GM18517 (cell line): Measurements from ENCODE around the gene SHOC1.
"Not testable (repeated sequence)": the region's sequence is repeated elsewhere in the genome, so short reads cannot be mapped to it uniquely, and the experiment has no call there.

ENCODE experiments used
- ATAC-seq: cut with Tn5 transposase; IDR thresholded peaks from one replicate; pipeline ENCODE4 v1.9.1; 2021; ENCODE audit warnings: mild to moderate bottlenecking, moderate library complexity; ENCODE audit not compliant: unreplicated experiment

SHOC1 gene

GRCh38 chr9:111805830-111806241, 11.1 kb upstream of the SHOC1 start:
- no peak for ATAC-seq

GRCh38 chr9:111805262-111805661, 10.5 kb upstream of the SHOC1 start:
- no peak for ATAC-seq

DNA sequence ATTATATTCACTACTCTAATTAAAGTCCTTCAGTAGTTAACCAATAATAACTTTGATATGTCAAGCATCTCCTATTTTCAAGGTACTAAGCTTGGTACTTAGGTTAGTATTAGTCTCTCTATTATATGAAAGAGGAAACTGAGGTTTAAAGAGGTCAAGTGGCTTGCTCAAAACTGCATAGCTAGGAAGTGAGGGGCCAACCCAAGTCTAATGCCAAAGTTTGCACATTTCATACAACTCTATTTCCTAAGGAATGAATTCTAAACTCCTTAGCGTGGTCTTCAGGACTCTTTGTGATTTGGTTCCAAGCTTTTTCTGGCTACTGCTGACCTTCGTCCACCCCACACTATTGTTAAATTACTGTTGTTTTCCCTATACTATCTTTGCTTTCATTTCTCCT, 9.9 kb upstream of the SHOC1 start:
- ATAC-seq, result no peak

GRCh38 chr9:111803924-111804323, 9.2 kb upstream of the SHOC1 start:
- ATAC-seq, result no peak

GRCh38 chr9:111799915-111800526, 5.3 kb upstream of the SHOC1 start:
- no peak for ATAC-seq

- no peak for ATAC-seq
These were observed 4.8 kb upstream of the SHOC1 start for GRCh38 chr9:111799506-111799905.

DNA sequence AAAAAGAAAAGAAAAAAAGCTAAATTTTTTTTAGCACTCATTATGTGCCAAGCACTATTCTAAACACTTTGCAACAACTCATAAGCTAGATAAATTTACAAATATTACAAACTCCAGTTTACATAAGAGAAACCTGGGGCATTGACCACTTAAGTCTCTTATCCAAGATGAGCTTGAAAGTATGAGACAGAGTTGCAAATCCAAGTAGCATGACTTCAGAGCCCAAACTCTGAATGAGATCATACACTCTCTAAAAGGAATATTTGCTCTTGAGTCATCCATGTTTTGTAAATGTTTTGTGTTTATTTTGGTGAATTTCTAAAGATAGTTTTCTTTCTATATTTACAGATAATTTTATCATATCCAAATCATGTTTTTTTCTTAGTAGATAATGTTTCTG, 4.0 kb upstream of the SHOC1 start:
- ATAC-seq, result no peak

GRCh38 chr9:111795557-111795839, 761 bp upstream of the SHOC1 start:
- ATAC-seq, result no peak

DNA sequence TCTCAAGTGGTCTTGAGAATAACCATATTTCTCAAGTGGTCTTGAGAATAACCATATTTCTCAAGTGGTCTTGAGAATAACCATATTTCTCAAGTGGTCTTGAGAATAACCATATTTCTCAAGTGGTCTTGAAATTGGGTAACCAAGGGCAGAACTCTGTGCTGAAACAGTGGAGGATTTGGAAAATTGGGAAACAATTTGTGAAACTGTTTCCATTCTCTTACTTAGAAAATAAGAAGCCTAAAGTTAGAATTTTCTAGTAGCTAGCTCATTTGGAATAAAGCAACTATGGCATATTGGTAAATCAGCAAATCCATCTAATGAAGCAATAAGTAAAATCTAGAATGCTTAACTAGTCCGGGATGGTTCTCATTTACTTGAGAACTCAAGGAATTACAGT, 2.9 kb downstream of the SHOC1 start:
- not testable (repeated sequence) for ATAC-seq

- no peak for ATAC-seq
These were observed 4.9 kb downstream of the SHOC1 start for GRCh38 chr9:111789881-111790280.

GRCh38 chr9:111783857-111784256, 10.9 kb downstream of the SHOC1 start:
- no peak for ATAC-seq

GRCh38 chr9:111783424-111783823, 11.3 kb downstream of the SHOC1 start:
- no peak for ATAC-seq

DNA sequence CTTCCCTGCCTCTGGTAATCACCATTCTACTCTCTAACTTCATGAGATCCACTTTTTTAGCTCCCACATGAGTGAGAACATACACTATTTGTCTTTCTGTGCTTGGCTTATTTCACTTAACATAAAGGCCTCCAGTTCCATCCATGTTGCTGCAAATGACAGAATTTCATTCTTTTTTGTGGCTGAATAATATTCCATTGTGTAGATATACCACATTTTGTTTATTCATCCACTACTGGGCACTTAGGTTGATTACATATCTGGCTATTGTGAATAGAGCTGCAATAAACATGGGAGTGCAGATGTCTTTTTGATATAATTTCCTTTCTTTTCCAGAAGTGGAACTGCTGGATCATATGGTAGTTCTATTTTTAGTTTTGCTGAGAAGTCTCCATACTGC, 28.7 kb downstream of the SHOC1 start:
- ATAC-seq, result no peak

DNA sequence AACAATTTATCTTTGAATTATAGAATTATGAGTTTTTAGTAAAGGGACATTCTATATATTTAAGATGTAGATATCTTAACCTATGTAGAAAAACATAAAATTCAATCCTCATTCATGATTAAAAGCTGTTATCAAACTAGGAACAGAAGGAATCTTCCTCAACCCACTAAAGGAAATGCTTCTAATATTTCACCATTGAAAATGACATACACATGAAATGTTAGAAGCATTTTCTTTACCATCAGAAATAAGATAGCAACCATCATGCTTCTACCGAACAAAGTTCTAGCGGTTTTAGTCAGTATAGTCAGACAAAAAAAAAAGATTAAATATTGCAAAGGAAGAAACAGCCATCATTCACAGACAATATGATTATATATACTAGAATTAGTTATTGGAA, 32.2 kb downstream of the SHOC1 start:
- ATAC-seq, result no peak

DNA sequence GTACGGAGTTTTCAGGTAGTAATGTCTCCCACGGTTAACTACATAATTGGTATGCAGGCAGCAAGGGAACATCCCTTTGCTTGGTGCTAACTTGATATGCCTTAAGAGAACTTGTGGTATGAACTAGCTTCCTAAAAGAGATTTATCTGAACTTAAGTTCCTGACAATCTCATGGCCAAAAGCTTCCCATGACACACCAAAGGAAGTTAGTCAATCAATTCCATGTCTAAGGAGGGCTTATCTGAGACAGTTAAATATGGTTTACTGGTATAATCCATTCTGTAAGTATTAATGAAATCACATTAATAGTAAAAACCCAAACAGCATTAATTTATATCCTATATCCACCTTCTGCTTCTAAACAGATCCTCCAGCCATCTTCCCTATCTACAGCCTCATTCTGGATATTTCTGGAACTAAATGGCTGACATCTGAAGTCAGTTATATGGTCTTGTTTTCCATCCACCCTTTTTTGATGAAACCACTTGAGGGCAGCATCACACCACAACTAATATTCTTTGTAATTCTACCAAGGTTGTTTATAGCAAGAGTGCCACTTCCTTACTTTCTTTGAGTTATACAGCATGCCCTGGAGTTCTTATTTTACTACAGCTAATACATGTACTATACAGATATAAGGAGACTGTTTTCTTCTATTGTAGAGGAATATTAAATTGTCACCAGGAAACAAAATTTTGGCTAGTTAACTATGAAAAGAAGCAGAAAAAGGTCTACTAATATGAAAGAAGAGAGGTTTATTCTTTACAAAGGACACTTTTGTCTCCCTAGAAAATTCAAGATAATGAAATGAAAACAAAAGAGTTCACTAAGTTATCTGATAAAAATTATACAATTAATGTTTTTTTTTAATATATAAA, 34.7 kb downstream of the SHOC1 start:
- ATAC-seq, result peak; percentile 59

DNA sequence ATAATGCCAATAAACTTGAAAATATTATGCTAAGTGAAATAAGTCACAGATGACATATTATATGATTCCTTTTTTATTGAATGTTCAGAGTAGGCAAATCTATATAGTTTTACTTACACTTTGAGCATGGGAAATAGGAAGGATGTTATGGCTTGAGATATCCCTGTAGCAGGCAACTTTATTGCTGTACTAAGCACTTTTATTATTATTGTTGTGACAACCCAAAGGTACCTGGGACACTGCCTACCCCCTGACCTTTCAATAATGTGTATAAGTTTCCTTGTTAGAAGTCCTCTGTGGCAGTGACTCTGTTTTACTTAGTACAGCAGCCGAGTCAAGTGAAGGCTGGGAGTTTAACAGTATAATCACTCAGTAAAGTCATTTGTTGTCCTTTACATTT, 39.9 kb downstream of the SHOC1 start:
- ATAC-seq, result no peak

GRCh38 chr9:111752455-111752854, 42.3 kb downstream of the SHOC1 start:
- ATAC-seq, result no peak
